ENCODE data around the gene FKBP2. TPM values are rescaled to one million over a fixed set of nuclear protein-coding genes. Genes with fewer than 3 reads are reported as not detected.

Gene FKBP2
- total RNA-seq, 5 donors from 2014 or later (not counting 1 experiment from before 2014, with no cell fraction given), result 17.9 to 53.0 (median 42.9) TPM

DNA sequence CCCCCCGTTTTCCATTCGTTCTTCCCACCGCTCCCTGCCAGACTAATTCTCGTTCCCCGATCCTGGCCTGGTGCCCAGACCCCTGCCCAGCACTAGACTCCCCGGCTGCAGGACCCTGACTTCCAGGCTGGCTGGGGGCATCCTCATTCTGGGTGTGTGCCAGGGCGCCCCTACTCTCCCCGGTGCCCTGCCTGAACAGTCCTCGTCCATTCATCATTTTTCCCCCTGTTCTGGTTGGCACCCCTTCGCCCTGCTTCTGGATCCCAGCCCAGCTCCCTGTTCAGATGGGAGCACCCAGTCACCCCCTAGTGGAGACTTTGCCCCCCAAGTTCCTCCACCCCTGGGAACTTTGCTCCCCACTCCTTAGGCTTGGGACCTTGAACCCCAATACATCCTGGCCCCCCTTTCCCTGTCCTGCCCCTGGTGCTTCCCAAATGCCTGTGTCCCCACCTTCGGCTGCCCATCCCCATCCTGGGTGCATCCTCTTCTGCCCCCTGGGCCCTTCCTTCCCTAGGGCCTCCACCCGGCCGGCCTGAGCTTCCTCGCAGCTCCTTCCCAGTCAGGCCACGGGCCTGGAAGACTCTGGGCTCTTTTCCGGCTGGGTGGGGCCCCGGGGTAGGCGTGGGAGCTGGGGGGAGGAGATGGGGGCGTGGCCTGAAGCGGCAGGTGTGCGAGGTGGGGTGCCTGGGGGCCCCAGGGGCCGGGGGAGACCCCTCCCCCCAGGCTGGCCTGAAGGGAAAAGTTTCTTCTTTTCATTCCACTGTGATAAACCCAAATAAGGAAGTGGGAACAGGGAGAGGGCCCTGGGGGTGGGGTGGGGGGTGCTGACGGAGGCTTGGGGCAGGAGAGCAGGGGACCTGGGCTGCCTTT is 11.3 kb downstream of the FKBP2 start:
- no peaks in the 10 kb centered on the region for H3K27me3 Mint-ChIP-seq
- WGBS (ENCODE audit: insufficient coverage), result 27% methylated on average over 8 of the region's 23 CpGs
- H3K4me3 Mint-ChIP-seq, result peak overlapping the region; percentile 79 to 89 (median 83)
- ChIA-PET CTCF (interaction anchor here in 1 of 2 donors (1.2 kb wide), 1 partner anchor 48 kb away, joined by 4 read pairs; no protein-coding TSS in a partner anchor), POLR2A (interaction anchor here in 1 of 2 donors (0.7 kb wide), 1 partner anchor 1522 kb away, joined by 9 read pairs; no protein-coding TSS in a partner anchor)
- Histone ChIP-seq H3K4me3 (ENCODE audit: control insufficient read depth in 1 of 2, extremely low read depth in 1 of 2, low read length in 1 of 2) (peak overlapping the region; percentile 70 to 81), H3K27me3 (replicated peaks in 1 of 2; ENCODE audit: control insufficient read depth in 2 of 2, extremely low read depth in 1 of 2, insufficient read depth in 2 of 2, low read length in 1 of 2) (peaks cover 0 to 17% of the 10 kb centered on the region in 2 experiments), H3K27ac (ENCODE audit: low read length) (no peak overlapping the region), H3K4me1 (ENCODE audit: control insufficient read depth in 1 of 2, extremely low read depth in 1 of 2, insufficient read depth in 2 of 2, low read length in 2 of 2) (peaks cover 6 to 36% of the 10 kb centered on the region in 2 experiments), H3K36me3 (ENCODE audit: control insufficient read depth in 2 of 2, extremely low read depth in 1 of 2, insufficient read depth in 1 of 2, low read length in 1 of 2) (peaks cover 2 to 6% of the 10 kb centered on the region in 2 donors), H3K9me3 (no peaks in the 10 kb centered on the region)
- H3K27ac Mint-ChIP-seq, result peak overlapping the region in 1 of 2 donors; percentile 39
- H3K4me1 Mint-ChIP-seq, result peaks cover 14 to 23% (median 20%) of the 10 kb centered on the region in 3 donors
- DNase-seq (peak in 3 of 35 experiments; percentile 20 to 44 (median 26)), ATAC-seq (replicated peaks in 1 of 4) (no peak)
- no peaks in the 10 kb centered on the region for H3K9me3 Mint-ChIP-seq
- H3K36me3 Mint-ChIP-seq, result no peaks in the 10 kb centered on the region

DNA sequence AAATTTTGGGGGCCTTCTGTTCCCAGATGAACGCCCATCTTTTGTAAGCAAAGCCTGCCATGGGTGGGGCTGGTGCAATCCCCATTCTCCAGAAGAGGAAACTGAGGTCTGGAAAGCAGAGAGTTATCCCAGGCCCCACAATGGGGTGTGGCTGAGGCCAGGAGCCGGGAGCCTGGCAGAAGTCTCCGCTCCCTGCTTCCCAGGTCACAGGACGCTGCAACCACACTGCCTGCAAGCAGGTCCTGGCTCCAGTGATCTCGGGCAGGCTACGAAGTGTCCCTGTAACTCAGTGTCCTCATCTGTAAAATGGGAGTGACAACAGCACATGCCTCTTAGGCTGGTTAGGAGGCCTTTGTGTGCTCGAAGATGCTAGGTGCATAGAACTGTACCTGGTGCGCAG is 12.1 kb downstream of the FKBP2 start:
- WGBS (ENCODE audit: insufficient coverage), result 85% methylated on average over 6 of the region's 8 CpGs
- POLR2A ChIA-PET, result no interaction called here
- no peak for DNase-seq

DNA sequence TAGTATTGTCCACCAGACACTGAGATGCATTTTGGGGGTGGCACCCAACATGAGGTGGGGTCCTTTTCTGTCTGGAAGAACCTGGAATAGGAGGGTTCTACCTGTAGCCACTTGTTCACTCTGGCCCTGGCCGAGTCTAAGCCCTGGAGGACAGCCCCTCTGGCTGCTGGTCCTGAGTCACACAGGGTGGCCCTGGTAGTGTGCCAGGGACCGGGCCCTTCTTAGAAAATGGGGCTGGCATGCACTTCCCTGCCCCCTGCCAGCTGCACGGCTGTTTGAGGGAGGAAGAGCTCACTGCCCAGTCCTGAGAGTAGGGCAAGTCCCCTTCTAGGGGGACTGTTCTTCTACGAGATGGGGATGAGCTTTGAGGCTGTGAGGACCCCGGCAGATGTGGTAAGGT is 12.6 kb downstream of the FKBP2 start:
- no peaks in the 10 kb centered on the region for H3K27me3 Mint-ChIP-seq
- no peak overlapping the region for H3K27ac Mint-ChIP-seq
- H3K4me1 ChIP-seq (ENCODE audit: control insufficient read depth in 1 of 2, extremely low read depth in 1 of 2, insufficient read depth in 2 of 2, low read length in 2 of 2), result peaks cover 5 to 30% of the 10 kb centered on the region in 2 experiments
- peaks cover 2 to 6% of the 10 kb centered on the region in 2 donors for H3K36me3 ChIP-seq (ENCODE audit: control insufficient read depth in 2 of 2, extremely low read depth in 1 of 2, insufficient read depth in 1 of 2, low read length in 1 of 2)
- H3K4me3 Mint-ChIP-seq, result peak overlapping the region in 1 of 3 donors; percentile 89
- ChIA-PET CTCF (no interaction called here), POLR2A (no interaction called here)
- no peaks in the 10 kb centered on the region for H3K9me3 ChIP-seq
- DNase-seq (no peak), ATAC-seq (replicated peaks in 1 of 4) (no peak)
- H3K27me3 ChIP-seq (replicated peaks in 1 of 2; ENCODE audit: control insufficient read depth in 2 of 2, extremely low read depth in 1 of 2, insufficient read depth in 2 of 2, low read length in 1 of 2), result peaks cover 0 to 17% of the 10 kb centered on the region in 2 experiments
- H3K4me1 Mint-ChIP-seq, result peaks cover 7 to 16% (median 16%) of the 10 kb centered on the region in 3 donors
- H3K4me3 ChIP-seq (ENCODE audit: control insufficient read depth in 1 of 2, extremely low read depth in 1 of 2, low read length in 1 of 2), result no peak overlapping the region
- peaks cover 3% of the 10 kb centered on the region for H3K36me3 Mint-ChIP-seq
- H3K9me3 Mint-ChIP-seq, result no peaks in the 10 kb centered on the region
- no peak overlapping the region for H3K27ac ChIP-seq (ENCODE audit: low read length)
- 79% methylated on average over 4 of the region's 5 CpGs for WGBS (ENCODE audit: insufficient coverage)

More for the DNA sequence above, 12.1 kb downstream of the FKBP2 start:
- peaks cover 8 to 19% (median 16%) of the 10 kb centered on the region in 3 donors for H3K4me1 Mint-ChIP-seq
- Histone ChIP-seq H3K27ac (ENCODE audit: low read length) (no peak overlapping the region), H3K4me1 (ENCODE audit: control insufficient read depth in 1 of 2, extremely low read depth in 1 of 2, insufficient read depth in 2 of 2, low read length in 2 of 2) (peaks cover 5 to 30% of the 10 kb centered on the region in 2 experiments), H3K27me3 (replicated peaks in 1 of 2; ENCODE audit: control insufficient read depth in 2 of 2, extremely low read depth in 1 of 2, insufficient read depth in 2 of 2, low read length in 1 of 2) (peaks cover 0 to 17% of the 10 kb centered on the region in 2 experiments), H3K36me3 (ENCODE audit: control insufficient read depth in 2 of 2, extremely low read depth in 1 of 2, insufficient read depth in 1 of 2, low read length in 1 of 2) (peaks cover 2 to 6% of the 10 kb centered on the region in 2 donors), H3K9me3 (no peaks in the 10 kb centered on the region), H3K4me3 (ENCODE audit: control insufficient read depth in 1 of 2, extremely low read depth in 1 of 2, low read length in 1 of 2) (no peak overlapping the region)
- CTCF ChIA-PET, result no interaction called here
- peak overlapping the region in 2 of 3 donors; percentile 28 to 89 for H3K4me3 Mint-ChIP-seq
- ATAC-seq (replicated peaks in 1 of 4), result no peak
- peaks cover 3% of the 10 kb centered on the region for H3K36me3 Mint-ChIP-seq
- H3K27me3 Mint-ChIP-seq, result no peaks in the 10 kb centered on the region
- no peaks in the 10 kb centered on the region for H3K9me3 Mint-ChIP-seq
- H3K27ac Mint-ChIP-seq, result no peak overlapping the region

DNA sequence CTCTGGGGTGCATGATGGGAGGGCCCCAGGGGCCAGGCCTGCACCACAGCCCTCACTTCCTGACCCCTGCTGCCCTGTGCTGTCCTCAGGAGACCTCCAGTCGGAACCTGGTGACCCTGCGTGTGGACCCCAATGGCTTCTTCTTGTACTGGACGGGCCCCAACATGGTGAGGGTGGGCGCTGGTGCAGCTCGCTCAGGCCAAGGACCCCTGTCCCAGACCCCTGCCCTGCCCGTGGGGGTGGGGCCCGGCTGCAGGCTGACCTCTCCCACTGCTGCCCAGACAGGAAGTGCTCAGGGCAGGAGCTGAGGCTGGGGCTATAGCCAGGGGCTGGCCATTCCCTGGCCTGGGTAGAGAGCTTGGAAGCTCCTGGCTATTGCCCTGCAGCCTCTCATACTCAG is 13.4 kb downstream of the FKBP2 start:
- WGBS (ENCODE audit: insufficient coverage), result 100% methylated on average over 5 of the region's 7 CpGs
- CTCF ChIA-PET, result no interaction called here
- no peak for ATAC-seq (replicated peaks in 1 of 4)
- Histone ChIP-seq H3K9me3 (no peaks in the 10 kb centered on the region), H3K4me1 (ENCODE audit: control insufficient read depth in 1 of 2, extremely low read depth in 1 of 2, insufficient read depth in 2 of 2, low read length in 2 of 2) (peaks cover 5 to 33% of the 10 kb centered on the region in 2 experiments), H3K27me3 (replicated peaks in 1 of 2; ENCODE audit: control insufficient read depth in 2 of 2, extremely low read depth in 1 of 2, insufficient read depth in 2 of 2, low read length in 1 of 2) (peaks cover 0 to 17% of the 10 kb centered on the region in 2 experiments), H3K4me3 (ENCODE audit: control insufficient read depth in 1 of 2, extremely low read depth in 1 of 2, low read length in 1 of 2) (no peak overlapping the region), H3K36me3 (ENCODE audit: control insufficient read depth in 2 of 2, extremely low read depth in 1 of 2, insufficient read depth in 1 of 2, low read length in 1 of 2) (peaks cover 6 to 7% of the 10 kb centered on the region in 2 donors), H3K27ac (ENCODE audit: low read length) (no peak overlapping the region)
- no peak for DNase-seq
- Mint-ChIP-seq H3K27ac (no peak overlapping the region), H3K27me3 (no peaks in the 10 kb centered on the region), H3K4me3 (no peak overlapping the region), H3K36me3 (peaks cover 5% of the 10 kb centered on the region), H3K4me1 (peaks cover 7 to 17% (median 16%) of the 10 kb centered on the region in 3 donors), H3K9me3 (no peaks in the 10 kb centered on the region)
- POLR2A ChIA-PET, result no interaction called here

DNA sequence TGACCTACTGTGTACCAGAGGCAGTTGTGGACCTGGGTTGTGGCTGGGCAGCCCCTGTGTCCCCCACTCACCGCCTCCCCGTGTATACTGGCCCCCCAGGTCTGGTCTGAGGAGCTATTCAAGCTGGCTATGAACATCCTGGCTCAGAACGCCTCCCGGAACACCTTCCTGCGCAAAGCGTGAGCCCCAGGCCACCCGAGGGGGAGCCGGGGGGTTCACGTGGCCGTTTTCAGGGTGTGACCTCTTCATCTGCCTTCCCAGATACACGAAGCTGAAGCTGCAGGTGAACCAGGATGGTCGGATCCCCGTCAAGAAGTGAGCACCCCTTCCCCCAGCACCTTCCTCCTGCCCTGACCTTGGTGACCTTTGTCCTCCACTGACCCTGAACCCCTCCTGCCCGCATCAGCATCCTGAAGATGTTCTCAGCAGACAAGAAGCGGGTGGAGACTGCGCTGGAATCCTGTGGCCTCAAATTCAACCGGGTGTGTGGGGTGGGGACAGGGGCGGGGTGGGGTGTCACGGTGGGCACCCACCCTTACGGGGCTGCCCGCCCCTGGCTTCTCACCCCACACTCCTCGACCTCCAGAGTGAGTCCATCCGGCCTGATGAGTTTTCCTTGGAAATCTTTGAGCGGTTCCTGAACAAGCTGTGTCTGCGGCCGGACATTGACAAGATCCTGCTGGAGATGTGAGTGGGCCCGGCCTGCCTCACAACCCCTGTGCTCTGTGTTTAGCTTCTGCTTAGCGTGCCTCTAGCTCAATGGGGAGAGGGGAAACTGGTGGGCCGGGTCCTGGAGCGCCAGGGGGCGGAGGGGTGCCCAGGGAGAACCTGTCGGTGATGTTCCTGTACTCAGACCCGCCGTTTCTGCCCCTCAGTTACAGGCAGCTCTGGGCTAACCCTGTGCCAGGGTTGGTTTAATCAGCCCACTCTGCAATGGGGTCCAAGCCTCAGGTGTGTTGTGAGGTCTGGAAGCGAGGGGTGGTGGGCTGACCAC is 14.5 kb downstream of the FKBP2 start:
- POLR2A ChIA-PET, result no interaction called here
- DNase-seq, result no peak
- 96% methylated on average over 16 of the region's 35 CpGs for WGBS (ENCODE audit: insufficient coverage)

More for the DNA sequence above, 14.5 kb downstream of the FKBP2 start:
- Mint-ChIP-seq H3K36me3 (peaks cover 12% of the 10 kb centered on the region), H3K4me3 (no peak overlapping the region), H3K9me3 (no peaks in the 10 kb centered on the region), H3K27ac (no peak overlapping the region), H3K27me3 (no peaks in the 10 kb centered on the region), H3K4me1 (peaks cover 7 to 19% (median 12%) of the 10 kb centered on the region in 3 donors)
- CTCF ChIA-PET, result interaction anchor here in 1 of 2 donors (0.5 kb wide), 1 partner anchor 276 kb away, joined by 4 read pairs; no protein-coding TSS in a partner anchor
- peaks cover 5 to 31% of the 10 kb centered on the region in 2 experiments for H3K4me1 ChIP-seq (ENCODE audit: control insufficient read depth in 1 of 2, extremely low read depth in 1 of 2, insufficient read depth in 2 of 2, low read length in 2 of 2)
- H3K4me3 ChIP-seq (ENCODE audit: control insufficient read depth in 1 of 2, extremely low read depth in 1 of 2, low read length in 1 of 2), result no peak overlapping the region
- H3K27ac ChIP-seq (ENCODE audit: low read length), result no peak overlapping the region
- peaks cover 0 to 16% of the 10 kb centered on the region in 2 experiments for H3K27me3 ChIP-seq (replicated peaks in 1 of 2; ENCODE audit: control insufficient read depth in 2 of 2, extremely low read depth in 1 of 2, insufficient read depth in 2 of 2, low read length in 1 of 2)
- no peak for ATAC-seq (replicated peaks in 1 of 4)
- H3K9me3 ChIP-seq, result no peaks in the 10 kb centered on the region
- peaks cover 6 to 7% of the 10 kb centered on the region in 2 donors for H3K36me3 ChIP-seq (ENCODE audit: control insufficient read depth in 2 of 2, extremely low read depth in 1 of 2, insufficient read depth in 1 of 2, low read length in 1 of 2)
